BLaER1 (cell line): ENCODE data around the gene SUCNR1.

Experiments
- H3K27ac ChIP-seq: shearing (Covaris generic); formaldehyde crosslinking; 2 replicates; pipeline ENCODE4 v1.8.1; 2022
- H3K27me3 ChIP-seq: shearing (Covaris generic); formaldehyde crosslinking; 2 replicates; pipeline ENCODE4 v1.8.1; 2022
- H3K36me3 ChIP-seq: shearing (Covaris generic); formaldehyde crosslinking; 2 replicates; pipeline ENCODE4 v1.8.1; 2022
- H3K4me1 ChIP-seq: shearing (Covaris generic); formaldehyde crosslinking; 2 replicates; pipeline ENCODE4 v1.8.1; 2022
- H3K4me2 ChIP-seq: shearing (Covaris generic); formaldehyde crosslinking; 2 replicates; pipeline ENCODE4 v1.8.1; 2022
- H3K4me3 ChIP-seq: shearing (Covaris generic); formaldehyde crosslinking; 2 replicates; pipeline ENCODE4 v1.8.1; 2022
- H3K9ac ChIP-seq: shearing (Covaris generic); formaldehyde crosslinking; 2 replicates; pipeline ENCODE4 v1.8.1; 2022
- H3K9me3 ChIP-seq: shearing (Covaris generic); formaldehyde crosslinking; 2 replicates; pipeline ENCODE4 v1.8.1; 2022
- H4K20me1 ChIP-seq: shearing (Covaris generic); formaldehyde crosslinking; 2 replicates; pipeline ENCODE4 v1.8.1; 2022
- Cebpa-rat ChIP-seq: shearing (Covaris generic); IDR thresholded peaks from 2 replicates; pipeline ENCODE4 v1.8.1; 2022

The SUCNR1 gene

GRCh38 chr3:151931171-151931570 is 57.7 kb downstream of the SUCNR1 start:
- Histone ChIP-seq H3K4me2 (no peak overlapping the region), H3K4me1 (no peaks in the 10 kb centered on the region), H3K9me3 (0 out of 2 replicates have a peak, but pooled peaks cover 7% of the 10 kb centered on the region), H3K27me3 (no peaks in the 10 kb centered on the region), H3K4me3 (no peak overlapping the region), H3K27ac (no peak overlapping the region), H3K36me3 (no peaks in the 10 kb centered on the region), H3K9ac (no peak overlapping the region), H4K20me1 (no peaks in the 10 kb centered on the region)
- TF ChIP-seq Cebpa-rat, result no peak

GRCh38 chr3:151933234-151933853 is 59.9 kb downstream of the SUCNR1 start:
- H3K9me3 ChIP-seq, result 0 out of 2 replicates have a peak, but pooled peaks cover 7% of the 10 kb centered on the region
- no peaks in the 10 kb centered on the region for H4K20me1 ChIP-seq
- no peaks in the 10 kb centered on the region for H3K36me3 ChIP-seq
- H3K4me1 ChIP-seq, result no peaks in the 10 kb centered on the region
- H3K9ac ChIP-seq, result no peak overlapping the region
- no peak overlapping the region for H3K4me2 ChIP-seq
- H3K27ac ChIP-seq, result no peak overlapping the region
- no peak overlapping the region for H3K4me3 ChIP-seq
- no peak for TF ChIP-seq Cebpa-rat
- no peaks in the 10 kb centered on the region for H3K27me3 ChIP-seq
